ENCODE measurements around the gene TFB1M. TPM values are rescaled to one million over a fixed set of nuclear protein-coding genes. Genes with fewer than 3 reads are reported as not detected.
A peak's percentile ranks its signal among the peaks of the same experiment; 100 is the strongest.

TFB1M gene
- total RNA-seq, 1 experiment from 2014 or later = 31.0 TPM

GRCh38 chr6:155247618-155248007, 66.7 kb downstream of the TFB1M start:
- intact Hi-C loops (cut with micrococcal nuclease) = loop anchor here (1.0 to 5.0 kb wide), 3 partner anchors 70 to 570 kb away; no protein-coding TSS in a partner anchor
- BruUV-seq (replicated peaks) = no TSS peak
- H3K9me3 Mint-ChIP-seq (ENCODE audit: unreplicated experiment) = no peaks in the 10 kb centered on the region
- DNase-seq (ENCODE audit: unreplicated experiment) = peak; percentile 22
- H3K36me3 Mint-ChIP-seq (ENCODE audit: insufficient read depth, unreplicated experiment) = peaks cover 7% of the 10 kb centered on the region
- ChIA-PET POLR2A (interaction anchor here (1.3 kb wide), 3 partner anchors 46 to 70 kb away, joined by 3 to 15 read pairs (median 6); no protein-coding TSS in a partner anchor), CTCF (interaction anchor here (0.5 to 3.9 kb wide), 24 partner anchors 8 to 545 kb away, joined by 3 to 54 read pairs (median 5); no protein-coding TSS in a partner anchor)
- H3K4me3 Mint-ChIP-seq (ENCODE audit: unreplicated experiment) = no peak overlapping the region
- TF ChIP-seq CTCF (IDR thresholded peaks at IDR 0.05; ENCODE audit: unreplicated experiment) = no peak
- no peaks in the 10 kb centered on the region for H3K4me1 Mint-ChIP-seq (ENCODE audit: insufficient read depth, unreplicated experiment)
- H3K27ac Mint-ChIP-seq (ENCODE audit: low read depth, unreplicated experiment) = peak overlapping the region; percentile 71
- no peaks in the 10 kb centered on the region for H3K27me3 Mint-ChIP-seq (ENCODE audit: insufficient read depth, unreplicated experiment)

GRCh38 chr6:155246825-155247224, 67.5 kb downstream of the TFB1M start:
- Mint-ChIP-seq H3K27me3 (ENCODE audit: insufficient read depth, unreplicated experiment) (no peaks in the 10 kb centered on the region), H3K27ac (ENCODE audit: low read depth, unreplicated experiment) (no peak overlapping the region), H3K4me3 (ENCODE audit: unreplicated experiment) (no peak overlapping the region), H3K4me1 (ENCODE audit: insufficient read depth, unreplicated experiment) (no peaks in the 10 kb centered on the region), H3K36me3 (ENCODE audit: insufficient read depth, unreplicated experiment) (peaks cover 5% of the 10 kb centered on the region), H3K9me3 (ENCODE audit: unreplicated experiment) (no peaks in the 10 kb centered on the region)
- no peak for TF ChIP-seq CTCF (IDR thresholded peaks at IDR 0.05; ENCODE audit: unreplicated experiment)
- ChIA-PET CTCF (interaction anchor here (0.7 to 3.9 kb wide), 7 partner anchors 9 to 363 kb away, joined by 3 to 54 read pairs (median 6); no protein-coding TSS in a partner anchor), POLR2A (no interaction called here)
- intact Hi-C loops (cut with micrococcal nuclease) = loop anchor here (5.0 kb wide), 1 partner anchor 570 kb away; no protein-coding TSS in a partner anchor
- no TSS peak for BruUV-seq (replicated peaks)
- no peak for DNase-seq (ENCODE audit: unreplicated experiment)

GRCh38 chr6:155245831-155246230, 68.5 kb downstream of the TFB1M start:
- no TSS peak for BruUV-seq (replicated peaks)
- Mint-ChIP-seq H3K27me3 (ENCODE audit: insufficient read depth, unreplicated experiment) (no peaks in the 10 kb centered on the region), H3K36me3 (ENCODE audit: insufficient read depth, unreplicated experiment) (no peaks in the 10 kb centered on the region), H3K9me3 (ENCODE audit: unreplicated experiment) (peaks cover under 1% of the 10 kb centered on the region), H3K27ac (ENCODE audit: low read depth, unreplicated experiment) (no peak overlapping the region), H3K4me3 (ENCODE audit: unreplicated experiment) (no peak overlapping the region), H3K4me1 (ENCODE audit: insufficient read depth, unreplicated experiment) (no peaks in the 10 kb centered on the region)
- ChIA-PET POLR2A (interaction anchor here (1.6 kb wide), 1 partner anchor 69 kb away, joined by 4 read pairs; no protein-coding TSS in a partner anchor), CTCF (no interaction called here)
- intact Hi-C loops (cut with micrococcal nuclease) = loop anchor here (5.0 kb wide), 1 partner anchor 569 kb away; no protein-coding TSS in a partner anchor
- no peak for TF ChIP-seq CTCF (IDR thresholded peaks at IDR 0.05; ENCODE audit: unreplicated experiment)
- no peak for DNase-seq (ENCODE audit: unreplicated experiment)

GRCh38 chr6:155245193-155245592, 69.1 kb downstream of the TFB1M start:
- no peak overlapping the region for H3K27ac Mint-ChIP-seq (ENCODE audit: low read depth, unreplicated experiment)
- H3K4me3 Mint-ChIP-seq (ENCODE audit: unreplicated experiment) = no peak overlapping the region
- H3K27me3 Mint-ChIP-seq (ENCODE audit: insufficient read depth, unreplicated experiment) = no peaks in the 10 kb centered on the region
- ChIA-PET CTCF (interaction anchor here (0.7 to 1.1 kb wide), 2 partner anchors 72 to 562 kb away, joined by 3 read pairs; no protein-coding TSS in a partner anchor), POLR2A (interaction anchor here (0.5 to 1.6 kb wide), 2 partner anchors 31 to 68 kb away, joined by 4 to 5 read pairs; no protein-coding TSS in a partner anchor)
- no TSS peak for BruUV-seq (replicated peaks)
- intact Hi-C loops (cut with micrococcal nuclease) = loop anchor here (5.0 kb wide), 1 partner anchor 568 kb away; no protein-coding TSS in a partner anchor
- no peak for DNase-seq (ENCODE audit: unreplicated experiment)
- no peaks in the 10 kb centered on the region for H3K4me1 Mint-ChIP-seq (ENCODE audit: insufficient read depth, unreplicated experiment)
- H3K36me3 Mint-ChIP-seq (ENCODE audit: insufficient read depth, unreplicated experiment) = no peaks in the 10 kb centered on the region
- no peak for TF ChIP-seq CTCF (IDR thresholded peaks at IDR 0.05; ENCODE audit: unreplicated experiment)
- peaks cover 7% of the 10 kb centered on the region for H3K9me3 Mint-ChIP-seq (ENCODE audit: unreplicated experiment)
